Measurements from ENCODE around the gene MOB3B.

The MOB3B gene

GRCh38 chr9:27537756-27538155 lies 8.1 kb upstream of the MOB3B start:
- H3K18ac ChIP-seq (ENCODE audit: low read length) = no peak overlapping the region
- H3K4me2 ChIP-seq (ENCODE audit: low read length) = no peak overlapping the region
- no peaks in the 10 kb centered on the region for H3K9me3 ChIP-seq (ENCODE audit: insufficient read depth, low read depth, low read length)
- no peak overlapping the region for H3K14ac ChIP-seq (ENCODE audit: low read length)
- H3K79me2 ChIP-seq (ENCODE audit: control insufficient read depth, insufficient read depth, low read length, poor library complexity) = no peaks in the 10 kb centered on the region
- no peaks in the 10 kb centered on the region for H3K27me3 ChIP-seq (ENCODE audit: insufficient read depth, low read length)
- H2AK5ac ChIP-seq (ENCODE audit: low read length) = no peak overlapping the region
- H4K91ac ChIP-seq (ENCODE audit: low read depth, low read length) = no peak overlapping the region
- no peak overlapping the region for H3K4me3 ChIP-seq (ENCODE audit: low read depth, low read length)
- no peak overlapping the region for H2BK12ac ChIP-seq (ENCODE audit: low read length)
- H3K79me1 ChIP-seq (ENCODE audit: low read length) = no peaks in the 10 kb centered on the region
- no peak overlapping the region for H2BK5ac ChIP-seq (ENCODE audit: low read depth, low read length, poor library complexity)
- no peak overlapping the region for H4K8ac ChIP-seq (ENCODE audit: low read depth, low read length)
- H4K12ac ChIP-seq (ENCODE audit: low read depth, low read length) = no peak overlapping the region
- no CpG with 5 or more reads among the region's 1 CpG for WGBS (ENCODE audit: extremely low coverage, insufficient coverage, insufficient read length)
- no peak overlapping the region for H2AFZ ChIP-seq (ENCODE audit: insufficient read depth, low read length, poor library complexity)
- H2BK120ac ChIP-seq (ENCODE audit: insufficient read depth, low read length, poor library complexity) = no peak overlapping the region
- H3K27ac ChIP-seq (ENCODE audit: low read depth, low read length) = no peak overlapping the region
- no peaks in the 10 kb centered on the region for H3K36me3 ChIP-seq (ENCODE audit: control insufficient read depth in 1 of 2, insufficient read depth in 2 of 2, low read length in 2 of 2)
- no peak overlapping the region for H3K4ac ChIP-seq (ENCODE audit: low read depth, low read length)
- H3K23ac ChIP-seq (ENCODE audit: low read length) = no peak overlapping the region
- DNase-seq = peak in 1 of 2 donors; percentile 42
- H3K9ac ChIP-seq (ENCODE audit: low read length) = no peak overlapping the region
- H3K4me1 ChIP-seq (ENCODE audit: control insufficient read depth in 1 of 2, insufficient read depth in 2 of 2, low read length in 2 of 2) = peaks cover 3 to 11% of the 10 kb centered on the region in 2 experiments

- peaks cover 3 to 11% of the 10 kb centered on the region in 2 experiments for H3K4me1 ChIP-seq (ENCODE audit: control insufficient read depth in 1 of 2, insufficient read depth in 2 of 2, low read length in 2 of 2)
- H3K27me3 ChIP-seq (ENCODE audit: insufficient read depth, low read length) = no peaks in the 10 kb centered on the region
- no peak overlapping the region for H4K91ac ChIP-seq (ENCODE audit: low read depth, low read length)
- no peak overlapping the region for H2BK120ac ChIP-seq (ENCODE audit: insufficient read depth, low read length, poor library complexity)
- no CpG with 5 or more reads among the region's 7 CpGs for WGBS (ENCODE audit: extremely low coverage, insufficient coverage, insufficient read length)
- H3K79me1 ChIP-seq (ENCODE audit: low read length) = no peaks in the 10 kb centered on the region
- no peak overlapping the region for H3K27ac ChIP-seq (ENCODE audit: low read depth, low read length)
- no peak overlapping the region for H2AK5ac ChIP-seq (ENCODE audit: low read length)
- no peaks in the 10 kb centered on the region for H3K9me3 ChIP-seq (ENCODE audit: insufficient read depth, low read depth, low read length)
- peak in 1 of 2 donors; percentile 12 for DNase-seq
- H3K18ac ChIP-seq (ENCODE audit: low read length) = no peak overlapping the region
- H2AFZ ChIP-seq (ENCODE audit: insufficient read depth, low read length, poor library complexity) = no peak overlapping the region
- no peak overlapping the region for H4K8ac ChIP-seq (ENCODE audit: low read depth, low read length)
- no peak overlapping the region for H3K9ac ChIP-seq (ENCODE audit: low read length)
- H2BK12ac ChIP-seq (ENCODE audit: low read length) = no peak overlapping the region
- H3K4ac ChIP-seq (ENCODE audit: low read depth, low read length) = no peak overlapping the region
- no peaks in the 10 kb centered on the region for H3K79me2 ChIP-seq (ENCODE audit: control insufficient read depth, insufficient read depth, low read length, poor library complexity)
- no peak overlapping the region for H4K12ac ChIP-seq (ENCODE audit: low read depth, low read length)
- no peaks in the 10 kb centered on the region for H3K36me3 ChIP-seq (ENCODE audit: control insufficient read depth in 1 of 2, insufficient read depth in 2 of 2, low read length in 2 of 2)
- H3K4me2 ChIP-seq (ENCODE audit: low read length) = no peak overlapping the region
- H3K23ac ChIP-seq (ENCODE audit: low read length) = no peak overlapping the region
- no peak overlapping the region for H2BK5ac ChIP-seq (ENCODE audit: low read depth, low read length, poor library complexity)
- no peak overlapping the region for H3K4me3 ChIP-seq (ENCODE audit: low read depth, low read length)
- H3K14ac ChIP-seq (ENCODE audit: low read length) = no peak overlapping the region
These were observed 7.4 kb upstream of the MOB3B start for GRCh38 chr9:27537027-27537435.

- no peak overlapping the region for H2BK12ac ChIP-seq (ENCODE audit: low read length)
- no peaks in the 10 kb centered on the region for H3K36me3 ChIP-seq (ENCODE audit: control insufficient read depth in 1 of 2, insufficient read depth in 2 of 2, low read length in 2 of 2)
- H3K4me1 ChIP-seq (ENCODE audit: control insufficient read depth in 1 of 2, insufficient read depth in 2 of 2, low read length in 2 of 2) = peaks cover 3 to 11% of the 10 kb centered on the region in 2 experiments
- no peak overlapping the region for H2BK120ac ChIP-seq (ENCODE audit: insufficient read depth, low read length, poor library complexity)
- no peak overlapping the region for H3K4ac ChIP-seq (ENCODE audit: low read depth, low read length)
- no peak for DNase-seq
- H2AK5ac ChIP-seq (ENCODE audit: low read length) = no peak overlapping the region
- no peak overlapping the region for H2AFZ ChIP-seq (ENCODE audit: insufficient read depth, low read length, poor library complexity)
- H3K27ac ChIP-seq (ENCODE audit: low read depth, low read length) = no peak overlapping the region
- H3K4me2 ChIP-seq (ENCODE audit: low read length) = no peak overlapping the region
- H3K9ac ChIP-seq (ENCODE audit: low read length) = no peak overlapping the region
- no peaks in the 10 kb centered on the region for H3K27me3 ChIP-seq (ENCODE audit: insufficient read depth, low read length)
- H4K91ac ChIP-seq (ENCODE audit: low read depth, low read length) = no peak overlapping the region
- H3K79me2 ChIP-seq (ENCODE audit: control insufficient read depth, insufficient read depth, low read length, poor library complexity) = no peaks in the 10 kb centered on the region
- H3K18ac ChIP-seq (ENCODE audit: low read length) = no peak overlapping the region
- no peak overlapping the region for H4K12ac ChIP-seq (ENCODE audit: low read depth, low read length)
- H3K79me1 ChIP-seq (ENCODE audit: low read length) = no peaks in the 10 kb centered on the region
- no peak overlapping the region for H3K14ac ChIP-seq (ENCODE audit: low read length)
- no peaks in the 10 kb centered on the region for H3K9me3 ChIP-seq (ENCODE audit: insufficient read depth, low read depth, low read length)
- no peak overlapping the region for H3K23ac ChIP-seq (ENCODE audit: low read length)
- no CpG with 5 or more reads among the region's 3 CpGs for WGBS (ENCODE audit: extremely low coverage, insufficient coverage, insufficient read length)
- H2BK5ac ChIP-seq (ENCODE audit: low read depth, low read length, poor library complexity) = no peak overlapping the region
- H4K8ac ChIP-seq (ENCODE audit: low read depth, low read length) = no peak overlapping the region
- no peak overlapping the region for H3K4me3 ChIP-seq (ENCODE audit: low read depth, low read length)
These were observed 6.6 kb upstream of the MOB3B start for GRCh38 chr9:27536168-27536567.

GRCh38 chr9:27535701-27536118 lies 6.1 kb upstream of the MOB3B start:
- WGBS (ENCODE audit: extremely low coverage, insufficient coverage, insufficient read length) = no CpG with 5 or more reads among the region's 3 CpGs
- H3K18ac ChIP-seq (ENCODE audit: low read length) = no peak overlapping the region
- H2BK120ac ChIP-seq (ENCODE audit: insufficient read depth, low read length, poor library complexity) = no peak overlapping the region
- H4K12ac ChIP-seq (ENCODE audit: low read depth, low read length) = no peak overlapping the region
- no peak overlapping the region for H2AK5ac ChIP-seq (ENCODE audit: low read length)
- H4K91ac ChIP-seq (ENCODE audit: low read depth, low read length) = no peak overlapping the region
- no peaks in the 10 kb centered on the region for H3K79me1 ChIP-seq (ENCODE audit: low read length)
- no peak overlapping the region for H3K9ac ChIP-seq (ENCODE audit: low read length)
- peak; percentile 12 to 52 for DNase-seq
- H2AFZ ChIP-seq (ENCODE audit: insufficient read depth, low read length, poor library complexity) = no peak overlapping the region
- H3K36me3 ChIP-seq (ENCODE audit: control insufficient read depth in 1 of 2, insufficient read depth in 2 of 2, low read length in 2 of 2) = no peaks in the 10 kb centered on the region
- no peak overlapping the region for H2BK12ac ChIP-seq (ENCODE audit: low read length)
- H3K79me2 ChIP-seq (ENCODE audit: control insufficient read depth, insufficient read depth, low read length, poor library complexity) = no peaks in the 10 kb centered on the region
- no peak overlapping the region for H3K4me3 ChIP-seq (ENCODE audit: low read depth, low read length)
- H3K27ac ChIP-seq (ENCODE audit: low read depth, low read length) = no peak overlapping the region
- H3K9me3 ChIP-seq (ENCODE audit: insufficient read depth, low read depth, low read length) = no peaks in the 10 kb centered on the region
- no peak overlapping the region for H3K23ac ChIP-seq (ENCODE audit: low read length)
- H4K8ac ChIP-seq (ENCODE audit: low read depth, low read length) = no peak overlapping the region
- no peak overlapping the region for H3K14ac ChIP-seq (ENCODE audit: low read length)
- H3K4me1 ChIP-seq (ENCODE audit: control insufficient read depth in 1 of 2, insufficient read depth in 2 of 2, low read length in 2 of 2) = peaks cover 3 to 13% of the 10 kb centered on the region in 2 experiments
- no peak overlapping the region for H3K4ac ChIP-seq (ENCODE audit: low read depth, low read length)
- no peaks in the 10 kb centered on the region for H3K27me3 ChIP-seq (ENCODE audit: insufficient read depth, low read length)
- H2BK5ac ChIP-seq (ENCODE audit: low read depth, low read length, poor library complexity) = no peak overlapping the region
- no peak overlapping the region for H3K4me2 ChIP-seq (ENCODE audit: low read length)

Data from trophoblast cell (in vitro differentiated cells and primary cell).